NCI-H1694 (cell line): ENCODE measurements around the gene SGMS1.
"Not testable (repeated sequence)": the region's sequence is repeated elsewhere in the genome, so short reads cannot be mapped to it uniquely, and the experiment has no call there.

ENCODE experiments used
- DNase-seq: peaks from one replicate; lab custom pipeline; 2025; lab: John Stamatoyannopoulos, UW

SGMS1 gene

DNA sequence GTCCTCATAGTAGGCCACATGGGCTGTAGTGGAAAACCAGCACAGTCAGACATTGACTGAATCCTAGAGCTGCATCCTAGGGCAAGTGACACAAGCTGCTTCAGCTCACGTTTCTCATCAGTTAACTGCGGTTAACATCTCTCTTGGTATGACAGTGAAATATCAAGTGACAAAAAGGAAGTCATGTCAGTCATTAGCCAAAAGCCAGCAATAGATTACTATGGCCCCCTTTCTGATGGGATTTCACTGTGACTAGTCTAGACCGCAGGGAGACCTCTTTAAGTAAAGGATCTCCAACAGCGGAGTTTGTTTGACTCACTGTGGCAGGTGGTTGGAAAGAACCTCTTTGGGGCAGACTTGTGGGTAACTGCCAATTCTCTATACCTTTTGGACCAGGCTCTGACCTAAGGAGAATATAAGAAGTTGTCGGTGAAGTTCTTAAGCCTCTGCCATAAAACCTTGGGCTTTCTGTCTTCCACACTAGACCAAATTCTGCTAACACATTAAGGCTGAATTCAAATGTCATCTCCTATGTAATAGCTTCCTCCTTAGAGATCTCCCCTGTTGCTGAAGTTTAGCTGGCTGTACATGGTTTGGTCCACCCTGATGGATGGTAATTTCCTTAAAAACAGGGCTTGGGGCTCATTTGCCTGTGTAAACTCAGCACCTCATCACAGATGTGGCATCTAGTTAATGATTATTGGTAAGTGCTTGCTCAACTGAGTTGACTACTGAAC, 115.3 kb downstream of the SGMS1 start:
- DNase-seq, result no peak

GRCh38 chr10:50506861-50507573, 116.7 kb downstream of the SGMS1 start:
- no peak for DNase-seq

GRCh38 chr10:50504389-50504788, 119.4 kb downstream of the SGMS1 start:
- DNase-seq, result no peak

DNA sequence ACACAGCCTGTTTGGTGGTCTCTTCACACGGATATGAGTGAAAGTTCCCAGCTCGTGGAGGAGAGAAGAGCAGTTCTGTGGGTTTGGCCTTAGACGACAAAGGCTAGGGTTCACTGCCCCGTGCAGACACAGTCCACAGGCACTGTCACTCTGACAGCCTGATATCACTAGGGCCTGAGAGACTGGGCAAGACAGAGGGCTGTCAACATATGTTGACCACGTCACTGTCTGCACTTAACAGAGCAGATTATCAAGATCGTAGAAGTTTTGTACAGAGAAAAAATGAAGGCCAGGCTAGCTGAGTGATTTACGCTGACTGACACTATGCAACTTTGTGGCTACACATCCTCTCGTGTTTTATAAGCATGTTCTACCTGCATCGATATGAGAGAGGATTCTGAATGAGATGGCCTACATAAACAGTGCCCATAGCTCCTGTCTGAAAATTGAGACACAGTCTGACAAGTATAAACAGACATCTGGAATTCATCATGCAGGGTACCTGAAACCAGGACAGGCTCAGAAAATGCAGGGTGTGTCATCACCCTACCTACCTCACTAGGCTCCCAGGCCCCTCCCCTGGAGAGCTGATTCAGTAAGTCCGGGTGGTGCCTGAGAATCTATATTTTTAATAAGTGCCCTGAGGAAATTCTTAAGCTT, 120.0 kb downstream of the SGMS1 start:
- DNase-seq, result no peak

DNA sequence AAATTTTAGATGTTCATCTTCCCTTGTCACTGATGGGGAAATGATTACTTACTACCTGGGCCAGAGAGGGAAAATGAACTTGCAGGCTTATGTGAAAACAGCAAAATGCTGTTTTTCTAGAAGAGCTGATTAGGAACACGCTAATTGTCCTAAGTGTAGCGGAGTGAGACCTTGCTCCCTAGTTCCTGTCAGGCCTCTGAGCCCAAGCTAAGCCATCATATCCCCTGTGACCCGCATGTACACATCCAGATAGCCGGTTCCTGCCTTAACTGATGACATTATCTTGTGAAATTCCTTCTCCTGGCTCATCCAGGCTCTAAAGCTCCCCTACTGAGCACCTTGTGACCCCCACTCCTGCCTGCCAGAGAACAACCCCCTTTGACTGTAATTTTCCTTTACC, 120.6 kb downstream of the SGMS1 start:
- DNase-seq, result not testable (repeated sequence)

DNA sequence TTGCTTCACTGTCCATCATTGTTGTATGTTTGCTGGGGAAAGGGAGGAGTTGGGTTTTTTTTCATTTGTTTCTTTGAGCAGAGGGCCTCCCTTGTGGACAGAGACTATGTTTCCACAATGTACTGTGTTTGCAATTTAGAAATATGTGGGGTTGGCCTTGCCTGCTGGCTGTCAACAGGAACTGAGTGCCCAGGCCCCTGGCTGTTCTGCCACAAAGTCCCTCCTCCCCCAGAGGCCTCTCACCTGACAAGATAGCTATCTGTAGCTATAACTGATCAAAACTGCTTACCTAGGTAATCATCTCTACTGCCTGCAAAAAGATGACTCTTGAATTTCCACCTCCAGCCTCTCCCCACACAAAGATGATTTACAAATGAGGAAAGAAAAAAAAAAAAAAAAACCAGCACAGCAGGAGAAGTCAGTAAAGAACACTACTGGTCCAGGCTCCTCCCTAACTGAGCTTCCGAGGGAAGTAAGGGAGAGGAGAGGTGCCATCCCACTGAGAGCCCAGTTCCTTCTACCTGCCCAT, 121.8 kb downstream of the SGMS1 start:
- no peak for DNase-seq

DNA sequence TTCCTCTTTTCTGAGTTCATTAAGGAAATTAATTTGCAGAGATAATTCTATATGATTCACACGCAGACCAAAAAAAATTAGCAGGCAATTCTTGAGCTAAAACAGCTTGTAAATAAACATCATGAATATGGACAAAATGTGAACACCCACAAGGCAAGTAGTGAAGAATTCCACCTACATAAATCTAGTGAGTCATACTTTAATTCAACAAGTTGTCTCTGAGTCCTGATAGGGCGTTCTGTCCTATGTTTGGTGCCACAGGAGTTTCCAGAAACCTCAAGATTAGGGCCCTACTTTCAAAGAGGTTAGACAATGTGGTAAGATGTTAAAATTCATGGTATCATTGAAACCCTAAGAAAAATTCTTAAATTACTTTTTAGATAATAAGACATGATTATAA, 122.3 kb downstream of the SGMS1 start:
- DNase-seq, result no peak

GRCh38 chr10:50498465-50498864, 125.3 kb downstream of the SGMS1 start:
- DNase-seq, result no peak

DNA sequence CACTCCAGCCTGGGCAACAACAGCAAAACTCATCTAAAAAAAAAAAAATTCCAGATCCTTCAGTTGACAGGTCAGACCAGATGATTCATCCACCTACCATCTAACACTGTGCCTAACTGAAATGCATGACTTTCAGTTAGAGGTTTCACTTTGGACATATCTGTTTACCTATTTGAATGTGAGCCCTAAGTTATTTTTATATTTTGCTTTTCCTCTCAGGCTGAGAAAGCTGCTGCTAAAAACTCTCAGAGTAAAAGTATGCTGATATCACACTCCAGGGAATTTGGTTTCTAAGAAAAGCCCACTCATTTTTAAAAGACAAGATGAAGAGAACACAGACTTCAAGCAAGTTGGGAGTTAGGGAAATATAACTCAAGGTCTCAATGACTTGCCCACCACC, 126.0 kb downstream of the SGMS1 start:
- DNase-seq, result no peak

GRCh38 chr10:50496228-50496627, 127.5 kb downstream of the SGMS1 start:
- no peak for DNase-seq

GRCh38 chr10:50490241-50490640, 133.5 kb downstream of the SGMS1 start:
- DNase-seq, result no peak

DNA sequence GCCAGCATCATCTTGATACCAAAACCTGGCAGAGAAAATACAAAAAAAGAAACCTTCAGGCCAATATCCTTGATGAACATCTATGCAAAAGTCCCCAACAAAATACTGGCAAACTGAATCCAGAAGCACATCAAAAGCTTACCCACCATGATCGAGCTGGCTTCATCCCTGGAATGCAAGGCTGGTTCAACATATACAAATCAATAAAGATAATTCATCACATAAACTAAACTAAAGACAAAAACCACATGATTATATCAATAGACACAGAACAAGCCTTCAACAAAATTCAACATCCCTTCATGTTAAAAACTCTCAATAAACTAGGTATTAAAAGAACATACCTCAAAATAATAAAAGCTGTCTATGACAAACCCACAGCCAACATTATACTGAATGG, 139.2 kb downstream of the SGMS1 start:
- DNase-seq, result not testable (repeated sequence)

GRCh38 chr10:50480054-50481007, 143.4 kb downstream of the SGMS1 start:
- no peak for DNase-seq

DNA sequence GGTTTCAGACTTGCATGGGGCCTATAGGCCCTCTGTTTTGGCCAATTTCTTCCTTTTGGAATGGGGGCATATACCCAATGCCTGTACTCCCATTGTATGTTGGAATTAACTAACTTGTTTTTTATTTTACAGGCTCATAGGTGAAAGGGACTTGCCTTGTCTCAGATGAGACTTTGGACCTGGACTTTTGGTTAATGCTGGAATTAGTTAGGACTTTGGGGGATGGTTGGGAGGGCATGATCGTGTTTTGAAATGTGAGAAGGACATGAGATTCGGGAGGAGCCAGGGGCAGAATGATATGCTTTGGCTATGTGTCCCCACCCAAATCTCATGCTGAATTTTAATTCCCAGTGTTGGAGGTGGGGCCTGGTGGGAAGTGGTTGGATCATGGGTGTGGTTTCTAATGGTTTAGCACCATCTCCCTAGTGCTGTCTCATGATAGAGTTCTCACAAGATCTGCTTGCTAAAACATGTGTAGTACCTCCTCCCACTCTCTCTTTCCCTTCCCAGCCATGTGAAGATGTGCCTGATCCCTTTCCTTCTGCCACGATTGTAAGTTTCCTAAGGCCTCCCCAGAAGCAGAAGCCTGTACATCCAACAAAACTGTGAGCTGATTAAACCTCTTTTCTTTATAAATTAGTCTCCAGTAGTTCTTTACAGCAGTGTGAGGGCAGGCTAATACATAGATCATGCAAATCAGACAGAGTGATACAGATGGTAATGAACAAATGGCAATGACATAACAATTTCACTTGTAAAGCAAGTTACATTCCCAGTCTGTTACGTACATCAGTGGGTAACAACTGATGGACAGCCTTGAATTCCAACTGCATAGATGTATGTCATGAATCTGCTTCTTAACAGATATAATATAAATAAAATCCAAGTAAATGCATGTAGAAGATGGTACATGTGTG, 146.2 kb downstream of the SGMS1 start:
- DNase-seq, result no peak

DNA sequence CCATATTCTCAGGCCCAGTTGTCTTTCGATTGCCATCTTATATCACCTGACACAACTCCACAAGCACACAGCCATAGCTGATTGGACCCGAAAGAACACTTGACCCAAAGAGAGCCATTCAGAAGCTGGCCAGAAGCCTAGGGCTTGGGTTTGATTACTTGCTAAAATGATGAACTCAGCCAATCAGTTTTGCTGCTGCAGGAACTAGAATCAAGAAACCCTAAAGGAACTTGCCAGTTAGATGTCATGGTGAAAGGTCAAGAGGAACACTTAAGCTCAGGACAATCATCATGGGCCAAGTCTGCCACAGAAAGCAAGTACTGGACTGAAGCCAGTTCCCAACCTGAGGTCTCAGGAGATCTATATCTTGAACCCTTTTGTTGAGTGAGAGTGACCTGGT, 150.0 kb downstream of the SGMS1 start:
- DNase-seq, result no peak

GRCh38 chr10:50472914-50473313, 150.8 kb downstream of the SGMS1 start:
- DNase-seq, result no peak

GRCh38 chr10:50471583-50471975, 152.2 kb downstream of the SGMS1 start:
- no peak for DNase-seq

DNA sequence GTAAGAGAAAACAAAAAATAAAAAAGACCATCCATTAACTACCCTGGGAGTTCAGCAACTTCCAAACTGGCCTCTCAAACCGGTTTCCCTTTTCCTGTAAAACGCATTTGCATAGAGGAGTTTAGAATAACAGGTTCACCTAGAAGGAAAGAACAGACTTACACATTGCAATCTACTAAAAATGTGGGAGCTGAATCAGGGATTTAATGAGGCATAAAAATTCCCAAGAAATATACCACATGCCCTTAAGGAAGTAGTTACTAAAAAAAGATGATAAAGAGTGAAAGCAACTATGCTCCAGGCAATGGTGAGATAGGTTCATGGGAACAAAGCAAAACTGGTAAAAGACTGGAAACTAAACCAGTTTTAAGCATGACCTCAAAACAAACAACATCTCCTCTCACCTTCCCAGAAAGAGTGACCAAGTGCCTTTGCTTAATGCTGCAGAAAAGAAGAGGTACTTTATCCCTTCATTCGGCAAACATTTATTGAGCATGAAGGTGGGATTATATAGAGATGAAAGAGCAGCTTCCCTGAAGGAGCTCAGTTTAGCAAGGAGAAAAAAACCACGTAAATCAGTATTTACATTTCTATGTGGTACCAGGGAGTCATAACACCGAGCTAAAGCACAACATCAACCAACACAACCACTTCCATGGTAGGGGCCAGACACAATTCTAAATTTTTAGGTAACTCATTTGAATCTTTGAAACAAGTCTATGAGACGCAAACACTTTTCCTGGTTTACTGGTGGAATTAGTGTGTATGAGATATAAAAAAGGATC, 152.8 kb downstream of the SGMS1 start:
- no peak for DNase-seq

- DNase-seq, result no peak
These were observed 153.4 kb downstream of the SGMS1 start for GRCh38 chr10:50470345-50470744.

GRCh38 chr10:50469778-50470193, 154.0 kb downstream of the SGMS1 start:
- DNase-seq, result no peak
